K562 (cell line): Measurements from ENCODE around the gene MCC. TPM values are rescaled to one million over a fixed set of nuclear protein-coding genes. Genes with fewer than 3 reads are reported as not detected.

Source experiments
- ATAC-seq: fragments of 200-7000 bp; cut with Tn5 transposase; 3 replicates; pipeline ENCODE4 v1.9.1; 2020; ENCODE audit warnings: moderate library complexity
- BruUV-seq: library from RNA; stranded (reverse); fragments of 400-500 nt; replicated peaks from 2 replicates; lab custom pipeline; 2021; lab: Mats Ljungman, UMichigan
- CTCF ChIA-PET: fragments of 300-600 bp; formaldehyde crosslinking; extraction: SDS; loops from one replicate; lab custom pipeline; 2021; ENCODE audit warnings: low intra/inter-chr PET ratio; lab: Yijun Ruan, JAX
- POLR2A ChIA-PET: fragments of 300-600, 350-650 bp; sonication (Branson Sonifier 250); formaldehyde crosslinking; extraction: SDS; loops from one replicate; lab custom pipeline; 2021; ENCODE audit warnings: antibody characterized with exemption, inconsistent platforms; lab: Yijun Ruan, JAX
- DNase-seq, 4 experiments: peaks; one replicate each; pipeline versions ENCODE4 v3.0.0 to v3.0.0-alpha.2; 2011 to 2018; ENCODE audit warnings: low spot score in 3 of 4, mixed read lengths in 3 of 4; ENCODE audit errors: extremely low read depth in 1 of 4
- FAIRE-seq: peaks from 2 replicates; lab custom pipeline; 2011; peaks lifted over from hg19 to GRCh38; lab: Jason Lieb, UNC
- H2AFZ ChIP-seq: 2 replicates; pipeline ENCODE4 v1.6.0; 2011; ENCODE audit warnings: low read depth, low read length, control low read depth, inconsistent platforms
- H3K27ac ChIP-seq: fragments of 200-600 bp; 3 replicates; pipeline ENCODE4 v1.8.0; 2011; ENCODE audit warnings: low read depth, mild to moderate bottlenecking, control low read depth, inconsistent platforms, low read length, moderate library complexity, mixed read lengths; ENCODE audit errors: extremely low read depth
- H3K27me3 ChIP-seq, 2 experiments: fragments of 300-600 bp in 1 of 2; 2 replicates in 1 of 2; 3 replicates in 1 of 2; pipeline versions ENCODE4 v1.6.0 to v1.8.0; 2011; ENCODE audit warnings: inconsistent platforms in 2 of 2, low read length in 2 of 2, mild to moderate bottlenecking in 1 of 2, mixed read lengths in 1 of 2, moderate library complexity in 1 of 2; ENCODE audit not compliant: control insufficient read depth in 2 of 2, insufficient read depth in 2 of 2
- H3K36me3 ChIP-seq: fragments of 300-600 bp; 3 replicates; pipeline ENCODE4 v1.8.0; 2011; ENCODE audit warnings: mild to moderate bottlenecking, low read length, inconsistent platforms; ENCODE audit not compliant: control insufficient read depth, insufficient read depth
- H3K4me1 ChIP-seq, 2 experiments: fragments of 200-600 bp in 1 of 2; replicated peaks in 1 of 2; 2 replicates in 1 of 2; 3 replicates in 1 of 2; pipeline versions ENCODE4 v1.5.1 to v1.8.0; 2011; ENCODE audit warnings: inconsistent platforms in 2 of 2, low read length in 2 of 2, mild to moderate bottlenecking in 1 of 2, mixed read lengths in 1 of 2, moderate library complexity in 1 of 2; ENCODE audit not compliant: control insufficient read depth in 2 of 2, insufficient read depth in 2 of 2
- H3K4me2 ChIP-seq: 2 replicates; pipeline ENCODE4 v1.6.1; 2011; ENCODE audit warnings: low read length, control low read depth, inconsistent platforms, mixed read lengths; ENCODE audit not compliant: insufficient read depth
- H3K4me3 ChIP-seq: fragments of 200-600 bp; sonication (generic), shearing (Covaris generic); 2 replicates; pipeline ENCODE4 v1.5.1; 2016; ENCODE audit warnings: control low read depth, inconsistent platforms
- H3K79me2 ChIP-seq: fragments of 200-600 bp; 3 replicates; pipeline ENCODE4 v1.8.0; 2011; ENCODE audit warnings: low read length, inconsistent platforms; ENCODE audit not compliant: control insufficient read depth, insufficient read depth
- H3K9ac ChIP-seq, 2 experiments: 2 replicates each; pipeline versions ENCODE4 v1.6.0 to v1.6.1; 2011; ENCODE audit warnings: low read depth in 2 of 2, low read length in 2 of 2, control low read depth in 1 of 2, inconsistent platforms in 1 of 2, mild to moderate bottlenecking in 1 of 2, mixed read lengths in 1 of 2; ENCODE audit not compliant: insufficient read depth in 1 of 2
- H3K9me1 ChIP-seq: one replicate; pipeline ENCODE4 v1.6.0; 2011; ENCODE audit warnings: inconsistent platforms, mild to moderate bottlenecking, low read length, moderate library complexity; ENCODE audit not compliant: control insufficient read depth, insufficient read depth
- H3K9me3 ChIP-seq: replicated peaks from 2 replicates; pipeline ENCODE4 v1.5.1; 2011; ENCODE audit warnings: low read depth, low read length, inconsistent platforms; ENCODE audit not compliant: control insufficient read depth, insufficient read depth
- H4K20me1 ChIP-seq: replicated peaks from 2 replicates; pipeline ENCODE4 v1.6.1; 2011; ENCODE audit warnings: low read length, inconsistent platforms, mixed read lengths; ENCODE audit not compliant: control insufficient read depth, insufficient read depth
- BRD9 ChIP-seq: fragments of 450-650 bp; IDR thresholded peaks from 2 replicates; pipeline ENCODE4 v1.6.1; 2018; ENCODE audit warnings: low read depth; ENCODE audit not compliant: partially characterized antibody
- CBX3 ChIP-seq, 2 experiments: IDR thresholded peaks; 1 replicate in 1 of 2; 2 replicates in 1 of 2; pipeline ENCODE4 v1.6.1; 2012; ENCODE audit warnings: inconsistent platforms in 2 of 2, low read length in 2 of 2, borderline replicate concordance in 1 of 2, control low read depth in 1 of 2
- NFIC ChIP-seq: fragments of 450-650 bp; IDR thresholded peaks from 2 replicates; pipeline ENCODE4 v1.6.1; 2017; ENCODE audit warnings: mild to moderate bottlenecking, inconsistent platforms
- POLR3A ChIP-seq: IDR thresholded peaks from 2 replicates; pipeline ENCODE4 v1.6.1; 2011; ENCODE audit warnings: borderline replicate concordance, mild to moderate bottlenecking, moderate library complexity; ENCODE audit not compliant: insufficient read length, insufficient read depth; ENCODE audit errors: extremely low read depth
- WHSC1 ChIP-seq: IDR thresholded peaks from one replicate; pipeline ENCODE4 v1.6.1; 2012; ENCODE audit warnings: low read length, control low read depth, inconsistent platforms
- WGBS: fragments of 100-300 bp; shearing (Covaris generic); methylation state at CpG from one replicate; pipeline ENCODE4 v1.1.6; 2016; ENCODE audit warnings: low coverage, mixed read lengths; ENCODE audit not compliant: insufficient coverage; ENCODE audit errors: missing lambda C conversion rate; 5-methylcytosine and 5-hydroxymethylcytosine counted together
- in situ Hi-C: fragments of 300-500 bp; cut with MboI; formaldehyde crosslinking; loops from 4 replicates; pipeline ENCODE4 v1.15.0; 2018; ENCODE audit warnings: inconsistent platforms, mixed read lengths
- intact Hi-C: fragments of 100-400 bp; cut with micrococcal nuclease; formaldehyde crosslinking; loops from 2 replicates; pipeline ENCODE4 v1.14.2; 2022
- polyA plus RNA-seq, 8 experiments: library from polyadenylated mRNA; depleted of rRNA in 4 of 8; stranded (reverse) in 5 of 8; unstranded in 3 of 8; fragments of >200 nt; fragmentation: Nextera tagmentation in 2 of 8; fragmentation: Illumina TruSeq in 1 of 8; extraction: Ambion mirVana in 2 of 8; extraction: Trizol in 1 of 8; gene quantifications; 2 replicates each; pipeline versions ENCODE4 v1.2.1 to v1.2.3, GENCODE V29; 2011 to 2014; ENCODE audit warnings: inconsistent platforms in 1 of 8, missing spikeins in 1 of 8
- total RNA-seq, 7 experiments: library from RNA; depleted of rRNA in 6 of 7; stranded (reverse); fragments of >200 nt in 6 of 7; fragmentation: Illumina TruSeq in 2 of 7; extraction: Trizol in 2 of 7; gene quantifications; 2 replicates each; pipeline versions ENCODE4 v1.2.1 to v1.2.3, GENCODE V29; 2011 to 2021; ENCODE audit warnings: low replicate concordance in 1 of 7
- TF ChIP-seq, protein P1 (sequence below): fragments of 250-450 bp; sonication (Bioruptor Pico); IDR thresholded peaks from 2 replicates; pipeline ENCODE4 v1.4.0; 2020; ENCODE audit warnings: borderline replicate concordance

MCC gene
- total and polyA plus RNA-seq, 9 of the 15 experiments (the other 6 are each of a cell fraction or from before 2014, with no cell fraction given), result 0.04 to 0.24 (median 0.06) TPM; not detected in 1

DNA sequence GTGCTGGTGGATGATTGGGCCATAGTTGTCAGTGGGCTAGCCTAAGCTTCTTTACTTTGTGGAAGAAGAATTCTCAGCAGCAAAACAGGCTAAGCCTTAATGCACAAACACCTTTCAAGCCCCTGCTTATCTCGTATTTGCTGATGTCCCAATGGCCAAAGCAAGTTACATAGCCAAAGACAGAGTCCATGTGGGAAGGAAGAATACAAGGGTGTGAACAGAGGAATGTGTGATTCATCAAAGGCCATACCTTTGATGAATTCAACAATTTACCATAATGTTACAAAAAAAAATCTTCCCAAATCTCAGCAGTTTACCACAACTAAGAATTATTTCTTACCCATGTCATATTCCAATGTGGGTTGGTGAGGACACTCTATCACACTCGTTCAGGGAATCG is 24.1 kb upstream of the MCC start:
- no peaks in the 10 kb centered on the region for H3K9me1 ChIP-seq
- H3K79me2 ChIP-seq, result peaks cover 36% of the 10 kb centered on the region
- H3K4me3 ChIP-seq, result no peak overlapping the region
- 56% methylated on average over 3 of the region's 3 CpGs for WGBS
- DNase-seq (no peak), FAIRE-seq (no peak), ATAC-seq (no peak)
- POLR2A ChIA-PET, result interaction anchor here (0.6 kb wide), 1 partner anchor 13 kb away, joined by 3 read pairs; no protein-coding TSS in a partner anchor
- CTCF ChIA-PET, result no interaction called here
- H3K9me3 ChIP-seq, result peaks cover 5% of the 10 kb centered on the region
- no peaks in the 10 kb centered on the region; a peak in 1 of 5 replicates for H3K27me3 ChIP-seq
- no peak overlapping the region for H3K9ac ChIP-seq
- no peak overlapping the region for H3K27ac ChIP-seq
- intact Hi-C loops (loop anchor here (5.0 kb wide), 2 partner anchors 95 to 175 kb away; no protein-coding TSS in a partner anchor), in situ Hi-C loops (no loop called here)
- H3K4me2 ChIP-seq, result no peak overlapping the region
- no peak overlapping the region for H2AFZ ChIP-seq
- H4K20me1 ChIP-seq, result no peaks in the 10 kb centered on the region
- peaks cover 21% of the 10 kb centered on the region for H3K36me3 ChIP-seq
- peaks cover 0 to 6% of the 10 kb centered on the region in 2 experiments; a peak in 2 of 5 replicates for H3K4me1 ChIP-seq
- no TSS peak for BruUV-seq
- TF ChIP-seq WHSC1 (no peak), POLR3A (no peak), BRD9 (no peak), NFIC (no peak), CBX3 (IDR thresholded peaks at IDR 0.05; ENCODE audit: borderline replicate concordance in 1 of 2, low read length in 2 of 2) (no peak)
- TF ChIP-seq, protein P1, sequence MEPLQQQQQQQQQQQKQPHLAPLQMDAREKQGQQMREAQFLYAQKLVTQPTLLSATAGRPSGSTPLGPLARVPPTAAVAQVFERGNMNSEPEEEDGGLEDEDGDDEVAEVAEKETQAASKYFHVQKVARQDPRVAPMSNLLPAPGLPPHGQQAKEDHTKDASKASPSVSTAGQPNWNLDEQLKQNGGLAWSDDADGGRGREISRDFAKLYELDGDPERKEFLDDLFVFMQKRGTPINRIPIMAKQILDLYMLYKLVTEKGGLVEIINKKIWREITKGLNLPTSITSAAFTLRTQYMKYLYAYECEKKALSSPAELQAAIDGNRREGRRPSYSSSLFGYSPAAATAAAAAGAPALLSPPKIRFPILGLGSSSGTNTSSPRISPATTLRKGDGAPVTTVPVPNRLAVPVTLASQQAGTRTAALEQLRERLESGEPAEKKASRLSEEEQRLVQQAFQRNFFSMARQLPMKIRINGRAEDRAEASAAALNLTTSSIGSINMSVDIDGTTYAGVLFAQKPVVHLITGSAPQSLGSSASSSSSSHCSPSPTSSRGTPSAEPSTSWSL (CRISPR knock-in tag), result no peak
